ENCODE measurements around the gene ZC3H13. TPM values are rescaled to one million over a fixed set of nuclear protein-coding genes. Genes with fewer than 3 reads are reported as not detected.

Gene ZC3H13
- polyA plus RNA-seq, 1 donor from 2014 or later: 19.5 TPM

DNA sequence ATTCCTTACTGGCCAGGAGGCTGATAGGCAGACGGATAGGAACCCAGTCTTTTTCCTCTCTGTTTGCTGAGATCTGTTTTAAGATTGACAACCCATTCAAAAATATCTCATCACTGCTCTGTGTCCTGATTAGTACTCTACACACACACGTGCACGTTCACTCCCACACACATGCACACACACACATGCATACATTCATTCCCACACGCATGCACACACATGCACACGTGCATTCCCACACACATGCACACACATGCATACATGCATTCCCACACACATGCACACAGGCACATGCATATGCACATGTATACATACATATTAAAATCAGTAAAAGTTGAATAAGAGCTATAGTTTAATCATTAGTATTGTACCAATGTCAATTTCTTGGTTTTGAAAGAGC lies 120.4 kb downstream of the ZC3H13 start:
- no peak for TF ChIP-seq TAF1 (IDR thresholded peaks at IDR 0.05; ENCODE audit: low read depth)
- TF ChIP-seq SMC3 (conservative IDR thresholded peaks at IDR 0.05; ENCODE audit: poor library complexity): no peak
- no peak for TF ChIP-seq REST (IDR thresholded peaks at IDR 0.05; ENCODE audit: borderline replicate concordance)
- no peak for TF ChIP-seq EZH2 (IDR thresholded peaks at IDR 0.05; ENCODE audit: borderline replicate concordance, insufficient read depth, low read length, poor library complexity, severe bottlenecking)
- no peaks in the 10 kb centered on the region for H3K9me3 ChIP-seq (ENCODE audit: low read length)
- H3K9ac ChIP-seq (ENCODE audit: low read length): no peak overlapping the region
- no peaks in the 10 kb centered on the region for H3K36me3 ChIP-seq (ENCODE audit: insufficient read depth, low read length)
- no peak overlapping the region for H3K4me3 ChIP-seq (ENCODE audit: low read length)
- no peaks in the 10 kb centered on the region for H3K27me3 ChIP-seq (ENCODE audit: insufficient read depth, low read depth, low read length)
- no peak overlapping the region for H3K4me2 ChIP-seq (ENCODE audit: low read length)
- no peak overlapping the region for H3K27ac ChIP-seq (ENCODE audit: low read length)
- no peaks in the 10 kb centered on the region for H3K9me2 ChIP-seq (ENCODE audit: insufficient read depth, low read length)
- H3K79me2 ChIP-seq (replicated peaks; ENCODE audit: insufficient read depth, low read length): no peaks in the 10 kb centered on the region
- H4K20me1 ChIP-seq (ENCODE audit: insufficient read depth): no peaks in the 10 kb centered on the region
- H3F3A ChIP-seq (ENCODE audit: insufficient read depth, low read length, poor library complexity, severe bottlenecking): no peaks in the 10 kb centered on the region
- no peak overlapping the region for H2AFZ ChIP-seq (ENCODE audit: low read depth, low read length)

DNA sequence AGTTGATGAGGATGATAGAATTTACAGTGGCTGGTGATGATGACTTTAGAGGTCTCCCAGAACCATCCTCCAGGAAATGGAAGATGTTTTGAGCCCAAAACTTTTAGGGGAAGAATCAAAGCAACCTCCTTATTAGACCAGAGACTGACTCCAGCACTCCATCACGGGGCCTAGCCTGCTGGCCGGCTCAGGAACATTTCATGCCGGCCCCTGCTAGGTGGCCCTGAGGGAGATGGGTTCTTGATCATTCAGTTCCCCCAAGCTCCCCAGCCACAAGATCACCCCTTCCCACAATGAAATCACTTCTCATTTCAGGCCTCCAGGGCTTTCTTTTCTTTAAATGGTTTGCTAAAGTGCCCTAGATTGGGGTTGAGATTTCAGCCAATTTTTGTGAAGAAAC lies 121.3 kb downstream of the ZC3H13 start:
- Histone ChIP-seq H3F3A (ENCODE audit: insufficient read depth, low read length, poor library complexity, severe bottlenecking) (no peaks in the 10 kb centered on the region), H4K20me1 (ENCODE audit: insufficient read depth) (no peaks in the 10 kb centered on the region), H2AFZ (ENCODE audit: low read depth, low read length) (no peak overlapping the region), H3K27ac (ENCODE audit: low read length) (no peak overlapping the region), H3K79me2 (replicated peaks; ENCODE audit: insufficient read depth, low read length) (no peaks in the 10 kb centered on the region), H3K9me2 (ENCODE audit: insufficient read depth, low read length) (no peaks in the 10 kb centered on the region), H3K9me3 (ENCODE audit: low read length) (no peaks in the 10 kb centered on the region), H3K27me3 (ENCODE audit: insufficient read depth, low read depth, low read length) (no peaks in the 10 kb centered on the region), H3K36me3 (ENCODE audit: insufficient read depth, low read length) (no peaks in the 10 kb centered on the region), H3K4me3 (ENCODE audit: low read length) (no peak overlapping the region), H3K9ac (ENCODE audit: low read length) (no peak overlapping the region), H3K4me2 (ENCODE audit: low read length) (no peak overlapping the region)
- TF ChIP-seq REST (IDR thresholded peaks at IDR 0.05; ENCODE audit: borderline replicate concordance) (no peak), EZH2 (IDR thresholded peaks at IDR 0.05; ENCODE audit: borderline replicate concordance, insufficient read depth, low read length, poor library complexity, severe bottlenecking) (no peak), EP300 (conservative IDR thresholded peaks at IDR 0.05; ENCODE audit: poor library complexity, severe bottlenecking) (no peak), TAF1 (IDR thresholded peaks at IDR 0.05; ENCODE audit: low read depth) (no peak), POLR2AphosphoS5 (IDR thresholded peaks at IDR 0.05) (no peak), SMC3 (conservative IDR thresholded peaks at IDR 0.05; ENCODE audit: poor library complexity) (no peak), MXI1 (conservative IDR thresholded peaks at IDR 0.05; ENCODE audit: poor library complexity, severe bottlenecking) (no peak), RAD21 (conservative IDR thresholded peaks at IDR 0.05) (no peak), CTCF (IDR thresholded peaks at IDR 0.05; ENCODE audit: poor library complexity, severe bottlenecking) (no peak)
